ENCODE results near the gene C16orf87.

Gene C16orf87

DNA sequence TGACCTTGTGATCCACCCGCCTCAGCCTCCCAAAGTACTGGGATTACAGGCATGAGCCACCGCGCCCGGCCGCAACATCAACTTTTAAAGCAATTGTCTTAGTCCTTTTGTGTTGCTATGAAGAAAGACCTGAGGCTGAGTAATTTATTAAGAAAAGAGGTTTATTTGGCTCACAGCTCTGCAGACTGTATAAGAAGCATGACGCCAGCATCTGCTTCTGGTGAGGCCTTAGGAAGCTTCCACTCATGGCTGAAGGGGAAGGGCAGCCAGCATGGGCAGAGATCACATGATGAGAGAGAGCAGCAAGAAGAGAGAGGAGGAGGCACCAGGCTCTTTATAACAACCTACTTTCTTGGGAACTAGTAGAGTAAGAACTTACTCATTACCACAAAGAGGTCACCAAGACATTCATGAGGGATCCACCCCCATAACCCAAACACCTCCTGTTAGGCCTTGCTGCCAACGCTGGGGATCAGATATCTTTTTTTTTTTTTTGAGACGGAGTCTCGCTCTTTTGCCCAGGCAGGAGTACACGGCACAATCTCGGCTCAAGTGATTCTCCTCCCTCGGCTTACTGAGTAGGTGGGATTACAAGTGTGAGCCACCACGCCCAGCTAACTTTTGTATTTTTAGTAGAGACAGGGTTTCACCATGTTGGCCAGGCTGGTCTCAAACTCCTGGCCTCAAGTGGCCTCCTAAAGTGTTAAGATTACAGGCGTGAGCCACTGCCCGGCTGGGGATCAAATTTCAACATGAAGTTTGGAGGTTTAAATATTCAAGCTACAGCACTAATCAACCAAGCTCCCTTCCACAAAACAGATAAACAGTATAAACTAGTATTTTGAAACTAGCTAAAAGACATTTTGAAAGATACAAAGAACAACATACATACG lies 31.8 kb upstream of the C16orf87 start:
- CTCF ChIA-PET, result interaction anchor here (0.6 kb wide), 2 partner anchors 8 to 972 kb away, joined by 4 to 6 read pairs; no protein-coding TSS in a partner anchor
- TF ChIP-seq, protein P1, sequence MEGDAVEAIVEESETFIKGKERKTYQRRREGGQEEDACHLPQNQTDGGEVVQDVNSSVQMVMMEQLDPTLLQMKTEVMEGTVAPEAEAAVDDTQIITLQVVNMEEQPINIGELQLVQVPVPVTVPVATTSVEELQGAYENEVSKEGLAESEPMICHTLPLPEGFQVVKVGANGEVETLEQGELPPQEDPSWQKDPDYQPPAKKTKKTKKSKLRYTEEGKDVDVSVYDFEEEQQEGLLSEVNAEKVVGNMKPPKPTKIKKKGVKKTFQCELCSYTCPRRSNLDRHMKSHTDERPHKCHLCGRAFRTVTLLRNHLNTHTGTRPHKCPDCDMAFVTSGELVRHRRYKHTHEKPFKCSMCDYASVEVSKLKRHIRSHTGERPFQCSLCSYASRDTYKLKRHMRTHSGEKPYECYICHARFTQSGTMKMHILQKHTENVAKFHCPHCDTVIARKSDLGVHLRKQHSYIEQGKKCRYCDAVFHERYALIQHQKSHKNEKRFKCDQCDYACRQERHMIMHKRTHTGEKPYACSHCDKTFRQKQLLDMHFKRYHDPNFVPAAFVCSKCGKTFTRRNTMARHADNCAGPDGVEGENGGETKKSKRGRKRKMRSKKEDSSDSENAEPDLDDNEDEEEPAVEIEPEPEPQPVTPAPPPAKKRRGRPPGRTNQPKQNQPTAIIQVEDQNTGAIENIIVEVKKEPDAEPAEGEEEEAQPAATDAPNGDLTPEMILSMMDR (conservative IDR thresholded peaks at IDR 0.05; ENCODE audit: low read depth), result no peak

GRCh38 chr16:46859719-46860152 lies 28.8 kb upstream of the C16orf87 start:
- ChIA-PET POLR2A (ENCODE audit: low non-redundant PET) (no interaction called here), CTCF (interaction anchor here (0.6 kb wide), 1 partner anchor 304 kb away, joined by 4 read pairs; no protein-coding TSS in a partner anchor)
- TF ChIP-seq, protein P1 (conservative IDR thresholded peaks at IDR 0.05; ENCODE audit: low read depth), result no peak
- DNase-seq (ENCODE audit: low spot score), result peak; percentile 95
- peak overlapping the region; percentile 66 for H3K27ac ChIP-seq

More for the DNA sequence above, 31.8 kb upstream of the C16orf87 start:
- H3K27ac ChIP-seq, result no peak overlapping the region
- DNase-seq (ENCODE audit: low spot score), result no peak
- POLR2A ChIA-PET (ENCODE audit: low non-redundant PET), result no interaction called here

GRCh38 chr16:46858151-46858550 lies 27.2 kb upstream of the C16orf87 start:
- CTCF ChIA-PET, result interaction anchor here (0.6 to 1.3 kb wide), 2 partner anchors 50 to 70 kb away, joined by 3 to 5 read pairs; no protein-coding TSS in a partner anchor
- POLR2A ChIA-PET (ENCODE audit: low non-redundant PET), result no interaction called here
- no peak for DNase-seq (ENCODE audit: low spot score)
- H3K27ac ChIP-seq, result no peak overlapping the region
- TF ChIP-seq, protein P1 (conservative IDR thresholded peaks at IDR 0.05; ENCODE audit: low read depth), result no peak

DNA sequence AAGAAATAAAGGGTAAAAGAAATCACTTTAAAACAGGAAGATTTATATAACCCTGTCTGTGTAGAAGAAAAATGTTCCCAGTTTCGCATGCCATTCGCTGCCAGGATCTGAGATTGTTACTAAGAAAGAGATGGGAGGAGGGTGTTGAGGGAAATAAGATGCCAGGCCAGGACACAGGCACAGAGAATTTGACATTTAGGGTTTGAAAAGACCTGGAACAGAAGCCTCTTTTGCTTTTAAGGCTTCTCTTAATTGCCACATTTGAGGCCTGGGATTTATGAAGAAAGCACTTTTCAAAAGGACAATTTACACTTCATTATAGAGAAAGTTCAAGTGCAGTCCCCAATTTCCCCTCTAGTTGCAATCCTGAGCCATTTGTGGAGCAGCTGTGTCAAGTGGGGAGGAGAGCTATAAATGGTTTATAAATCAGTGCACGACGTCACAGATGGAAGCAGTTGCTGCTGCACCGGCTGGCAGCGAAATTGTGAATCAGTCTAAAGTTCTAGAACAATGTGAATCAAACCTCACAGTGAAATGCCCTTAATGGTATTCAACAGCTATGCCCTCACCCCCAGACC lies 26.5 kb upstream of the C16orf87 start:
- H3K27ac ChIP-seq, result no peak overlapping the region
- POLR2A ChIA-PET (ENCODE audit: low non-redundant PET), result no interaction called here
- DNase-seq (ENCODE audit: low spot score), result peak; percentile 41
- CTCF ChIA-PET, result interaction anchor here (0.6 to 1.3 kb wide), 2 partner anchors 51 to 70 kb away, joined by 3 to 5 read pairs; no protein-coding TSS in a partner anchor
- TF ChIP-seq, protein P1 (conservative IDR thresholded peaks at IDR 0.05; ENCODE audit: low read depth), result 0 out of 2 replicates have a peak, but pooled peaks have one; percentile 22

GRCh38 chr16:46855389-46855788 lies 24.4 kb upstream of the C16orf87 start:
- DNase-seq (ENCODE audit: low spot score), result no peak
- H3K27ac ChIP-seq, result no peak overlapping the region
- CTCF ChIA-PET, result interaction anchor here (1.8 kb wide), 1 partner anchor 28 kb away, joined by 5 read pairs; the partner anchor contains the start of gene GPT2
- POLR2A ChIA-PET (ENCODE audit: low non-redundant PET), result no interaction called here
- TF ChIP-seq, protein P1 (conservative IDR thresholded peaks at IDR 0.05; ENCODE audit: low read depth), result no peak

- ChIA-PET CTCF (interaction anchor here (0.6 to 2.0 kb wide), 7 partner anchors 8 to 68 kb away, joined by 4 to 31 read pairs (median 5); partner anchors contain the start of gene GPT2), POLR2A (ENCODE audit: low non-redundant PET) (no interaction called here)
- no peak overlapping the region for H3K27ac ChIP-seq
- no peak for DNase-seq (ENCODE audit: low spot score)
- TF ChIP-seq, protein P1 (conservative IDR thresholded peaks at IDR 0.05; ENCODE audit: low read depth), result no peak
Observed at GRCh38 chr16:46854846-46855245, 23.9 kb upstream of the C16orf87 start.

All from RWPE1 (cell line).